ENCODE results near the gene ATP2B1. TPM values are rescaled to one million over a fixed set of nuclear protein-coding genes. Genes with fewer than 3 reads are reported as not detected.

ATP2B1 gene
- total RNA-seq, 2 donors from 2014 or later: 45.5 to 57.3 TPM

GRCh38 chr12:89571491-89572195, 137.0 kb downstream of the ATP2B1 start:
- ATAC-seq: no peak
- no peak overlapping the region for H3K4me3 Mint-ChIP-seq
- H3K36me3 Mint-ChIP-seq: no peaks in the 10 kb centered on the region
- peaks cover 0 to 5% of the 10 kb centered on the region in 2 donors for H3K4me1 Mint-ChIP-seq (ENCODE audit: low read depth in 2 of 2)
- no peak for DNase-seq (ENCODE audit: low spot score)
- no peaks in the 10 kb centered on the region for H3K9me3 Mint-ChIP-seq
- H3K27ac Mint-ChIP-seq: no peak overlapping the region
- H3K27me3 Mint-ChIP-seq: no peaks in the 10 kb centered on the region

GRCh38 chr12:89568484-89568883, 140.2 kb downstream of the ATP2B1 start:
- DNase-seq (ENCODE audit: low spot score) (no peak), ATAC-seq (no peak)
- Mint-ChIP-seq H3K4me3 (no peak overlapping the region), H3K36me3 (no peaks in the 10 kb centered on the region), H3K27ac (no peak overlapping the region), H3K9me3 (no peaks in the 10 kb centered on the region), H3K4me1 (ENCODE audit: low read depth in 2 of 2) (peaks cover 0 to 10% of the 10 kb centered on the region in 2 donors), H3K27me3 (no peaks in the 10 kb centered on the region)

GRCh38 chr12:89567691-89568239, 140.9 kb downstream of the ATP2B1 start:
- Mint-ChIP-seq H3K4me1 (ENCODE audit: low read depth in 2 of 2) (peaks cover 0 to 10% of the 10 kb centered on the region in 2 donors), H3K9me3 (no peaks in the 10 kb centered on the region), H3K4me3 (no peak overlapping the region), H3K36me3 (no peaks in the 10 kb centered on the region), H3K27ac (no peak overlapping the region), H3K27me3 (no peaks in the 10 kb centered on the region)
- DNase-seq (ENCODE audit: low spot score): no peak
- ATAC-seq: no peak

- ATAC-seq: no peak
- no peaks in the 10 kb centered on the region for H3K27me3 Mint-ChIP-seq
- no peak overlapping the region for H3K4me3 Mint-ChIP-seq
- H3K4me1 Mint-ChIP-seq (ENCODE audit: low read depth in 2 of 2): peaks cover 0 to 10% of the 10 kb centered on the region in 2 donors
- H3K9me3 Mint-ChIP-seq: no peaks in the 10 kb centered on the region
- no peak for DNase-seq (ENCODE audit: low spot score)
- H3K36me3 Mint-ChIP-seq: no peaks in the 10 kb centered on the region
- H3K27ac Mint-ChIP-seq: no peak overlapping the region
These were observed 142.0 kb downstream of the ATP2B1 start for GRCh38 chr12:89566615-89567014.

- H3K9me3 Mint-ChIP-seq: no peaks in the 10 kb centered on the region
- H3K4me1 Mint-ChIP-seq (ENCODE audit: low read depth in 2 of 2): peaks cover 0 to 10% of the 10 kb centered on the region in 2 donors
- no peaks in the 10 kb centered on the region for H3K36me3 Mint-ChIP-seq
- ATAC-seq: no peak
- no peaks in the 10 kb centered on the region for H3K27me3 Mint-ChIP-seq
- no peak overlapping the region for H3K4me3 Mint-ChIP-seq
- DNase-seq (ENCODE audit: low spot score): no peak
- H3K27ac Mint-ChIP-seq: no peak overlapping the region
These were observed 143.6 kb downstream of the ATP2B1 start for GRCh38 chr12:89565002-89565401.

GRCh38 chr12:89559753-89560152, 148.9 kb downstream of the ATP2B1 start:
- Mint-ChIP-seq H3K27ac (no peak overlapping the region), H3K27me3 (no peaks in the 10 kb centered on the region), H3K4me3 (no peak overlapping the region), H3K36me3 (no peaks in the 10 kb centered on the region), H3K9me3 (no peaks in the 10 kb centered on the region), H3K4me1 (ENCODE audit: low read depth in 2 of 2) (no peaks in the 10 kb centered on the region)
- DNase-seq (ENCODE audit: low spot score) (no peak), ATAC-seq (no peak)

- ATAC-seq (no peak), DNase-seq (ENCODE audit: low spot score) (no peak)
- no peak overlapping the region for H3K4me3 Mint-ChIP-seq
- no peaks in the 10 kb centered on the region for H3K4me1 Mint-ChIP-seq (ENCODE audit: low read depth in 2 of 2)
- H3K27ac Mint-ChIP-seq: no peak overlapping the region
- H3K36me3 Mint-ChIP-seq: peaks cover 6% of the 10 kb centered on the region
- no peaks in the 10 kb centered on the region for H3K9me3 Mint-ChIP-seq
- peaks cover 0 to 5% of the 10 kb centered on the region in 2 donors for H3K27me3 Mint-ChIP-seq
These were observed 151.7 kb downstream of the ATP2B1 start for GRCh38 chr12:89556976-89557375.

GRCh38 chr12:89552376-89552775, 156.3 kb downstream of the ATP2B1 start:
- no peak overlapping the region for H3K4me3 Mint-ChIP-seq
- peaks cover 6% of the 10 kb centered on the region for H3K36me3 Mint-ChIP-seq
- H3K27me3 Mint-ChIP-seq: peaks cover 0 to 5% of the 10 kb centered on the region in 2 donors
- no peak overlapping the region for H3K27ac Mint-ChIP-seq
- DNase-seq (ENCODE audit: low spot score): no peak
- ATAC-seq: no peak
- peaks cover 0 to 3% of the 10 kb centered on the region in 2 donors for H3K4me1 Mint-ChIP-seq (ENCODE audit: low read depth in 2 of 2)
- no peaks in the 10 kb centered on the region for H3K9me3 Mint-ChIP-seq

- peaks cover 6% of the 10 kb centered on the region for H3K36me3 Mint-ChIP-seq
- DNase-seq (ENCODE audit: low spot score) (no peak), ATAC-seq (no peak)
- no peak overlapping the region for H3K27ac Mint-ChIP-seq
- no peak overlapping the region for H3K4me3 Mint-ChIP-seq
- peaks cover 0 to 5% of the 10 kb centered on the region in 2 donors for H3K27me3 Mint-ChIP-seq
- H3K4me1 Mint-ChIP-seq (ENCODE audit: low read depth in 2 of 2): peaks cover 5 to 8% of the 10 kb centered on the region in 2 donors
- no peaks in the 10 kb centered on the region for H3K9me3 Mint-ChIP-seq
These were observed 156.9 kb downstream of the ATP2B1 start for GRCh38 chr12:89551747-89552146.

GRCh38 chr12:89547101-89547500, 161.5 kb downstream of the ATP2B1 start:
- Mint-ChIP-seq H3K4me1 (ENCODE audit: low read depth in 2 of 2) (peaks cover 19 to 21% of the 10 kb centered on the region in 2 donors), H3K9me3 (no peaks in the 10 kb centered on the region), H3K36me3 (peaks cover under 1% of the 10 kb centered on the region), H3K4me3 (peak overlapping the region; percentile 5), H3K27me3 (no peaks in the 10 kb centered on the region), H3K27ac (peak overlapping the region in 1 of 2 donors; percentile 23)
- DNase-seq (ENCODE audit: low spot score) (no peak), ATAC-seq (no peak)

- Mint-ChIP-seq H3K27me3 (no peaks in the 10 kb centered on the region), H3K9me3 (no peaks in the 10 kb centered on the region), H3K4me3 (no peak overlapping the region), H3K4me1 (ENCODE audit: low read depth in 2 of 2) (peaks cover 19 to 22% of the 10 kb centered on the region in 2 donors), H3K27ac (no peak overlapping the region), H3K36me3 (no peaks in the 10 kb centered on the region)
- ATAC-seq (no peak), DNase-seq (ENCODE audit: low spot score) (no peak)
These were observed 162.5 kb downstream of the ATP2B1 start for GRCh38 chr12:89546151-89546550.

- Mint-ChIP-seq H3K27ac (peak overlapping the region in 1 of 2 donors; percentile 34), H3K4me3 (no peak overlapping the region), H3K27me3 (no peaks in the 10 kb centered on the region), H3K4me1 (ENCODE audit: low read depth in 2 of 2) (peaks cover 19 to 22% of the 10 kb centered on the region in 2 donors), H3K9me3 (no peaks in the 10 kb centered on the region), H3K36me3 (no peaks in the 10 kb centered on the region)
- DNase-seq (ENCODE audit: low spot score): no peak
- no peak for ATAC-seq
These were observed 163.9 kb downstream of the ATP2B1 start for GRCh38 chr12:89544681-89545184.

- no peak for ATAC-seq
- no peak for DNase-seq (ENCODE audit: low spot score)
- no peak overlapping the region for H3K4me3 Mint-ChIP-seq
- no peaks in the 10 kb centered on the region for H3K27me3 Mint-ChIP-seq
- H3K9me3 Mint-ChIP-seq: no peaks in the 10 kb centered on the region
- no peaks in the 10 kb centered on the region for H3K36me3 Mint-ChIP-seq
- no peak overlapping the region for H3K27ac Mint-ChIP-seq
- H3K4me1 Mint-ChIP-seq (ENCODE audit: low read depth in 2 of 2): peaks cover 19 to 22% of the 10 kb centered on the region in 2 donors
These were observed 164.6 kb downstream of the ATP2B1 start for GRCh38 chr12:89544022-89544421.

GRCh38 chr12:89542912-89543592, 165.6 kb downstream of the ATP2B1 start:
- ATAC-seq: peak; percentile 75 to 84
- Mint-ChIP-seq H3K27me3 (no peaks in the 10 kb centered on the region), H3K36me3 (no peaks in the 10 kb centered on the region), H3K9me3 (no peaks in the 10 kb centered on the region), H3K4me1 (ENCODE audit: low read depth in 2 of 2) (peaks cover 19 to 22% of the 10 kb centered on the region in 2 donors), H3K27ac (no peak overlapping the region), H3K4me3 (no peak overlapping the region)
- peak; percentile 65 for DNase-seq (ENCODE audit: low spot score)
